Measurements from ENCODE around the gene ANKRD18B.
"Not testable (repeated sequence)": the region's sequence is repeated elsewhere in the genome, so short reads cannot be mapped to it uniquely, and the experiment has no call there.

DNA sequence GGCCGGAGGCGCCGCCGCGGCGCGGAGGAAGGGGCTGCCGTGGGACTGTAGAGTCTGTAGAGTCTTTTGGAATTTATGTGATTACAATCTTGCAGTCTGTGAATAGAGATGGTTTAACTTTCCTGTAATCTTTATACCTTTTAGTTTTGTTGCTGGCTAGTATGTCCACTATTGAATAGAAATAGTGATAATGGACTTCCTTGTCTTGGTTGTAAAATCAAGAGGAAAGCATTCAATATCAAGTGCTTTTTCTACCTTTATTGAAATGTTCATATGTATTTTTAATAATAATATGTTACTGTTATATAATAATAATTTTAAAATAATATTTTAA lies 12.9 kb upstream of the ANKRD18B start:
- TF ChIP-seq, protein P1, sequence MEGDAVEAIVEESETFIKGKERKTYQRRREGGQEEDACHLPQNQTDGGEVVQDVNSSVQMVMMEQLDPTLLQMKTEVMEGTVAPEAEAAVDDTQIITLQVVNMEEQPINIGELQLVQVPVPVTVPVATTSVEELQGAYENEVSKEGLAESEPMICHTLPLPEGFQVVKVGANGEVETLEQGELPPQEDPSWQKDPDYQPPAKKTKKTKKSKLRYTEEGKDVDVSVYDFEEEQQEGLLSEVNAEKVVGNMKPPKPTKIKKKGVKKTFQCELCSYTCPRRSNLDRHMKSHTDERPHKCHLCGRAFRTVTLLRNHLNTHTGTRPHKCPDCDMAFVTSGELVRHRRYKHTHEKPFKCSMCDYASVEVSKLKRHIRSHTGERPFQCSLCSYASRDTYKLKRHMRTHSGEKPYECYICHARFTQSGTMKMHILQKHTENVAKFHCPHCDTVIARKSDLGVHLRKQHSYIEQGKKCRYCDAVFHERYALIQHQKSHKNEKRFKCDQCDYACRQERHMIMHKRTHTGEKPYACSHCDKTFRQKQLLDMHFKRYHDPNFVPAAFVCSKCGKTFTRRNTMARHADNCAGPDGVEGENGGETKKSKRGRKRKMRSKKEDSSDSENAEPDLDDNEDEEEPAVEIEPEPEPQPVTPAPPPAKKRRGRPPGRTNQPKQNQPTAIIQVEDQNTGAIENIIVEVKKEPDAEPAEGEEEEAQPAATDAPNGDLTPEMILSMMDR (IDR thresholded peaks at IDR 0.05; ENCODE audit: low read length) = not testable (repeated sequence)
- not testable (repeated sequence) for TF ChIP-seq EZH2phosphoT487 (IDR thresholded peaks at IDR 0.05; ENCODE audit: low read length)
